ENCODE data around the gene ZNF236. TPM values are rescaled to one million over a fixed set of nuclear protein-coding genes. Genes with fewer than 3 reads are reported as not detected.
"Not testable (repeated sequence)": the region's sequence is repeated elsewhere in the genome, so short reads cannot be mapped to it uniquely, and the experiment has no call there.

Gene ZNF236
- 3.9 and 6.5 TPM in 2 replicates for total RNA-seq

GRCh38 chr18:76822506-76823160 lies at the start of gene ZNF236:
Gene ZNF236, plus strand, starts transcription at chr18:76822557. Its CDS starts 51 bp downstream, at chr18:76822608.
- peak; percentile 84 to 90 for DNase-seq (ENCODE audit: low read depth in 2 of 2)

- no peak for DNase-seq (ENCODE audit: low read depth in 2 of 2)
Measured at GRCh38 chr18:76772665-76773064, 49.7 kb upstream of the ZNF236 start.

DNA sequence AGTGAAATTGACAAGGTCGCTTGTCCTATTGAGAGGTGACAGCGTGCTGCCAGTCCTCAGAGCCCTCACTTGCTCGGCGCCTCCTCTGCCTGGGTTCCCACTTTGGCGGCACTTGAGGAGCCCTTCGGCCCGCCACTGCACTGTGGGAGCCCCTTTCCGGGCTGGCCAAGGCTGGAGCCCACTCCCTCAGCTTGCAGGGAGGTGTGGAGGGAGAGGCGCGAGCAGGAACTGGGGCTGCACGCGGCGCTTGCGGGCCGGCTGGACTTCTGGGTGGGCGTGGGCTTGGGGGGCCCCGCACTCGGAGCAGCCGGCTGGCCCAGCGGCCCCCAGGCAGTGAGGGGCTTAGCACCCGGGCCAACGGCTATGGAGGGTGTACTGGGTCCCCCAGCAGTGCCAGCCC lies 45.3 kb upstream of the ZNF236 start:
- DNase-seq (ENCODE audit: low read depth in 2 of 2) = not testable (repeated sequence)

DNA sequence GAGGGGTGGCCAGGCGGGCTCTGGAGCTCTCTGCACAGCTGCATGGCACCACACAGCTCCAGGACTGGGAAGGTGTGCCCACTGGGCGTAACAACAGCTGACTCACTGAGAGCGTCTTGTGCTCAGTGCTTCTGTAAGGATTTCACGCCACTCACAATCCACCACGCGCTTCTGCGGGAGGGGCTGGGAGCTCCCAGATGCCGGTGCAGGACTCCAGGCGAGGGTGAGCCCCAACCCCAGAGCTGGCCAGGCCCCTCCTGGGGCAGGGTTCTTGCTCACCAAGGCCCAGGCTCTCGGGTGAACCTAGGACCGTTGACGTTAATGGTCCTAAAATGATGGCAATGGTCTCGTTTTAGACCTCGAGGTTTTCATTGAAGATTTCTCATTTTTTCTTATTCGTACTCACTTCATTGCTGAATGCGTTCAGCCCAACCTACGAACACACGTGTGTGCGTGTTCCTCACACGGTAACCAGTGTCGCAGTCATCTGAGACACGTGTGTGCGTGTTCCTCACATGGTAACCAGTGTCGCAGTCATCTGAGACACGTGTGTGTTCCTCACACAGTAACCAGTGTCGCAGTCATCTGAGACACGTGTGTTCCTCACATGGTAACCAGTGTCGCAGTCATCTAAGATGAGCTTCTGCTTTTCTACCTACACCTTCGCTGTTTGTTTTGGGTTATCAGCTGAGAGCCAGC lies 38.4 kb upstream of the ZNF236 start:
- DNase-seq (ENCODE audit: low read depth in 2 of 2) = no peak

DNA sequence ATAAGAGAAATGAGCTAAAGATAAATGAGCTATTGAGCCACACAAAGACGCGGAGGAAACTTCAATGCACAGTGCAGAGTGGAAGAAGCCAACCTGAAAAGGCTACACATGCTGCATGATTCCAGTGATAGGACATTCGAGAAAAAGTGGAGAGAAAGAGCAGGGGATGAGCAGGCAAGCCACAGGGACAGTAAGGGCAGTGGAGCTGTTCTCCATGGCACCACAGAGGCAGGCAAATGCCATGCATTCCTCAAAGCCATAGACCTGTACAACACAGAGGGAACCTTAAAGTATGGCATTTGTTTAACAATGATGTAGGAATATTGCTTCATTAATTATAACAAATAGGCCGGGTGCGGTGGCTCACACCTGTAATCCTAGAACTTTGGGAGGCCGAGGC lies 36.5 kb upstream of the ZNF236 start:
- no peak for DNase-seq (ENCODE audit: low read depth in 2 of 2)

- no peak for DNase-seq (ENCODE audit: low read depth in 2 of 2)
Measured at GRCh38 chr18:76788571-76789317, 33.6 kb upstream of the ZNF236 start.

DNA sequence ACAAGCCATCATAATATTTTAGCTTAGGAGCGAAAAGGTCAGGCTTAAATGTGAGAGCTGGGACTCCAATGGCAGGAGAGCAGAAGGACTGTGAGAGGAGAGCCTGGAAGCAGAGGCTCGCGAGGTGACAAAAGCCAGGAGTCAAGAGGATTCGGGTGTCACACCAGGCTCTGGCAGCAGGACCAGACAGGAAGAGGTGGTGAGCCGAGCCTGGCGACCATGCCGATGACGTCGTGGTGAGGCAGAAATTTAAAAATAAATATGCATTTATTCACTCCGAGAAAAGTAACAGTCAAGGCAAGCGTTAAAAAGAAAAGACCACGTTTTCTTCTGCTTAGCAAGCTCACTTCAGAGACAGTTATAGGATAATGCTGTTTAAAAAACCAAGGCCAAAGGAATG lies 31.3 kb upstream of the ZNF236 start:
- no peak for DNase-seq (ENCODE audit: low read depth in 2 of 2)

DNA sequence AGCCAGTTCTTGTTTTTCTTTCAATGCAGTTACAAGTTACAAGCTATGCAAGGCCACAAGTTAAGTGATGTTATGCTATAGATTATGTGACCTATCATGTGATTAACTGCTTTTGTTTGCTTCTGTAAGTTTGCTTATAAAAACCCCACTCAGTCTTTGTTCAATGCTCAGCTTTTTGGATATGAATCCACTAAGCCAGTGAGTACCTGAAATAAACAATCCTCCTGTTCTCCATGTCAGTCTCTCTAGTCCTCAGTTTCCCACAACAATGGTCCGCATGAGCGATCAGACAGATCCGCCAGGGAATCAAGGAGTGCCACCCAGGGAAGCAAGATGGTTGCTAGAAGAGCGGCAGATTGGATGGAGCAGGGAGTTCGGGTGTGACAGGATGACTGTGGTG lies 30.7 kb upstream of the ZNF236 start:
- no peak for DNase-seq (ENCODE audit: low read depth in 2 of 2)

DNA sequence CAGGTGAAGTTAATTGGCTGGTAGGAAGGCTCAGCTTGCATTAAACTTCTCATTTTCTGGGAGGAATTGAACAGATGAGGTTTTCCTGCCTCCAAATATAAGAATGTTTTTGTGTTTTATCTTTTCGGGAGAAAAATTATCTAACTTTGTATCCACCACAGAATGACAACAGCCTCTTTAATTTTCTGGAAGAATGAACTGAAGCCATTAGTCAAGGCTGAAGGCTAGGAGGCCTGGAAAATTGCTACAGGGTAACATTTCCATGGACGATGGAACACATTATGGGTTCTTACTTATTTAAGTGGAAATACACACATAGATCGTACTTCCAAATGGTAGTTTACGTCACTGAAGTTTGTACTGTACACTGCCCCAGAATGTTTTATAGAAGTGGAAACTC lies 28.0 kb upstream of the ZNF236 start:
- no peak for DNase-seq (ENCODE audit: low read depth in 2 of 2)

- DNase-seq (ENCODE audit: low read depth in 2 of 2) = peak; percentile 57 to 67
Measured at GRCh38 chr18:76801567-76802505, 20.5 kb upstream of the ZNF236 start.

- DNase-seq (ENCODE audit: low read depth in 2 of 2) = no peak
Measured at GRCh38 chr18:76803413-76803812, 18.9 kb upstream of the ZNF236 start.

DNA sequence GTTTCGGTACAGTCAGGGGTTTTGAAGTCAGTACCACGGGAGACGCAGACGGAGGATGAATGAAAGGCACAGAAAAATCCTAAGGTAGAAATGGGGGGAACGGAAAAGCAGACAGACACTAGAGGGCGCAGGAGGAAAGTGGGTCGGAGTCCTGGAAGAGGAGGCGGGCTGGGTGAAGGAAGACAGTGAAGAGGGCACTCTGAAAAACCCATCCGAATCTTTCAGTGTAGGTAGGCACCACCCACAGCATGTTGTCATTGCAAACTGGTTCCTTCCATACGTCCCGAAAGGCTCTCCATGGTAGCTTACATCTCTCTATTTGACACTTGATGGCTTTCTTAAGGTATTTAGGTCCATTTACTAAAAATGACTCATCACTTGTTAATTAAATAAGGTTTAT lies 18.5 kb upstream of the ZNF236 start:
- peak; percentile 44 to 57 for DNase-seq (ENCODE audit: low read depth in 2 of 2)

GRCh38 chr18:76805221-76805620 lies 17.1 kb upstream of the ZNF236 start:
- DNase-seq (ENCODE audit: low read depth in 2 of 2) = peak; percentile 17 to 84

GRCh38 chr18:76806301-76806700 lies 16.1 kb upstream of the ZNF236 start:
- DNase-seq (ENCODE audit: low read depth in 2 of 2) = no peak

DNA sequence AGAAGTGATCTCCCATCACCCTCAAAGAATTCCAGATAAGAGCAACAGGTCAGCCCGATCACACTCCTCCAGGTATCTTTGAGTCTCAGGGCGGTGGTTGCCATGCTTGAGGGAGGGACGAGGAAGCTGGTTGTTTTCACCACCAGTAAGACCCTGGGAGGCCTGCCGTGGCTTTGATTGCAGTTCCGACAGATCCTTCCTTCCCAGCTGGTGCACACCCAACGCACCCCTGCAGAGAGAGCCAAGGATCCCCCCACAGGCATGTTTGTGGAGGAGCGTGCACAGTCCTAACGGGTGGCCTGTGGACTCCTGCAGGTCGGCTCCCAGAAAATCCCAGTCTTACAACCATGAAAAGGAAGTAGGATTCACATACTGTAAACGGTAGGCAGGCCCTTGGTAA lies 13.8 kb upstream of the ZNF236 start:
- DNase-seq (ENCODE audit: low read depth in 2 of 2) = no peak

DNA sequence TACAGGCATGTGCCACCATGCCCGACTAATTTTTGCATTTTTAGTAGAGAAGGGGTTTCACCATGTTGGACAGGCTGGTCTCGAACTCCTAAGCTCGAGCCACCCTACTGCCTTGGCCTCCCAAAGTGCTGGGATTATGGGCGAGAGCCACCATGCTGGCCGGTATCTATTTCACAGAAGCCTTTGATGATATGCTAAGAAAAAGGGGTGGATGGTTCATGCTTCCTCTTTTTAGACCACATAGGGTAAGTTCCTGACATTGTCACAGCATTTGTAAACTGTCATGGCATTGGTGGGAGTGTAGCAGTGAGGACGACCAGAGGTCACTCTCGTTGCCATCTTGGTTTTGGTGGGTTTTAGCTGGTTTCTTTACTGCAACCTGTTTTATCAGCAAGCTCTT lies 10.8 kb upstream of the ZNF236 start:
- DNase-seq (ENCODE audit: low read depth in 2 of 2) = not testable (repeated sequence)

- no peak for DNase-seq (ENCODE audit: low read depth in 2 of 2)
Measured at GRCh38 chr18:76814256-76814655, 8.1 kb upstream of the ZNF236 start.

DNA sequence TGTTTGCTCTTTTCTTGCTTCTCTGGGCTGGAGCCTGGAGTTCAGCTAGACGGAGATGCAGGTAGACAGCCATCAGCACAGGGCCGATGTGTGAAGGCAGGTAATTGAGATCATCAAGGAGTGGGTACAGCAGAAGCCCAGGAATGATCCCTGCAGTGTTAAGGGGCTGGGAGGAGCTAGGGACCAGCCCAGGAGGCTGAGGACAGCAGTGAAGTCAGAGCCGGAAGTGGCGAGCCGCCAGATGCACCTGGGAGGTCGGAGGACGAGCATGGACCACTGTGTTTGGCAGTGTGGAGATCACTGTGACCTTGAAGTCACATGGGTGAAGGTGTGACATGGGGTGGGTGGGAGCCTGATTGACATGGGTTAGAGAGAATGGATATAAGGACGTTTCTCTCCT lies 6.2 kb upstream of the ZNF236 start:
- no peak for DNase-seq (ENCODE audit: low read depth in 2 of 2)

DNA sequence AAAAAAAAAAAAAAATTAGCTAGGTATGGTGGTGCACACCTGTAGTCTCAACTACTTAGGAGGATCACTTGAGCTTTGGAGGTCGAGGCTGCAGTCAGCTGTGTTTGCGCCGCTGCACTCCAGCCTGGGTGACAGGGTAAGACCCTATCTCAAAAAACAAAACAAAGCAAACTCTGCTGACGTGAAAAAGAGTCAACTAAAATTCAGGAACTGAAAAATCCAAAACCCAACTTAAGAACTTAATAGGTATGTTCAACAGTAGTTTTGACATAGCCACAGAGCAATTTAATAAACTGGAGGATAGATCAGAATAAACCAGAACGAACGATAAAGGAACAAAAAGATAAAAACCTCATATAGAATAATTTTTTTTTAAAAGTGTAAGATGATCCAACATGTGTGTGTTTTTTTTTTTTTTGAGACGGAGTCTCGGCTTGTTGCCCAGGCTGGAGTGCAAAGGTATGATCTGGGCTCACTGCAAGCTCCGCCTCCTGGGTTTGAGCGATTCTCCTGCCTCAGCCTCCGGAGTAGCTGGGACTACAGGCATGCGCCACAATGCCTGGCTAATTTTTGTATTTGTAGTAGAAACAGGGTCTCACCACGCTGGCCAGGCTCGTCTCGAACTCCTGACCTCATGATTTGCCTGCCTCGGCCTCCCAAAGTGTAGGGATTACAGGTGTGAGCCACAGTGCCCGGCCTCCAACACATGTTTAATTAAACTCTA lies 4.3 kb upstream of the ZNF236 start:
- no peak for DNase-seq (ENCODE audit: low read depth in 2 of 2)

DNA sequence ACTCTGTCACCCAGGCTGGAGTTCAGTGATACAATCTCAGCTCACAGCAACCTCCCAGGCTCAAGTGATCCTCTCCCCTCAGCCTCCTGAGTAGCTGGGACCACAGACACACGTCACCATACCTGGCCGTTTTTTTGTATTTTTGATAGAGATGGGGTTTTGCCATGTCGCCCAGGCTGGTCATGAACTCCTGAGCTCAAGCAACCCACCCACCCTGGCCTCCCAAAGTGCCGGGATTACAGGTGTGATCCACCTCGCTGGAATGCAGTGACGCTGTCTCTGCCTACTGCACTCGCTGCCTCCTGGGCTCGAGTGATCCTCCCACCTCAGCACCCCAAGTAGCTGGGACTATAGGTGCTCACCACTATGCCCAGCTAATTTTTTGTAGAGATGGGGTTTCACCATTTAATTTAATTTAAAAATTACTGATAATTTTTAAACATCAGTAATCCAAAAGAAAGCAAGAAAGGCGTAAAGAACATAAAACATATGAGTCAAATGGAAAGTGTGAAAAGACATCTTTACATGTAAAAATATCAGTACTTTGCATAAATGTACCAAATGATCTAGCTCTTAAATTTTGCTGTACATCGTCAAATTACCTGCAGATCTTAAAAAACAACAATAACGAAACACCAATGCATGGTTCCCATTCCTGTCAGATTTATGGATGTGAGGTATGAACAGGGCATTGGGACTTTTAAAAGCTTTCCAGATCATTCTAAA lies 2.8 kb upstream of the ZNF236 start:
- no peak for DNase-seq (ENCODE audit: low read depth in 2 of 2)
